BLaER1 treated with 17β-estradiol and CSF1 and Interleukin-3, amounts not matched to agents 10 nM and 100 nM (cell line): ENCODE results near the gene EIF5AL1.
"Not testable (repeated sequence)": the region's sequence is repeated elsewhere in the genome, so short reads cannot be mapped to it uniquely, and the experiment has no call there.

Experiments used
- H3K27ac ChIP-seq, 11 experiments: shearing (Covaris generic); formaldehyde crosslinking; 2 replicates each; pipeline ENCODE4 v1.8.1; 2022
- H3K27me3 ChIP-seq, 11 experiments: shearing (Covaris generic); formaldehyde crosslinking; 2 replicates each; pipeline ENCODE4 v1.8.1; 2022
- H3K36me3 ChIP-seq, 11 experiments: shearing (Covaris generic); formaldehyde crosslinking; 2 replicates each; pipeline ENCODE4 v1.8.1; 2022
- H3K4me1 ChIP-seq, 10 experiments: shearing (Covaris generic); formaldehyde crosslinking; 2 replicates each; pipeline ENCODE4 v1.8.1; 2022
- H3K4me2 ChIP-seq, 11 experiments: shearing (Covaris generic); formaldehyde crosslinking; 2 replicates each; pipeline ENCODE4 v1.8.1; 2022
- H3K4me3 ChIP-seq, 10 experiments: shearing (Covaris generic); formaldehyde crosslinking; 2 replicates each; pipeline ENCODE4 v1.8.1; 2022
- H3K9ac ChIP-seq, 11 experiments: shearing (Covaris generic); formaldehyde crosslinking; 2 replicates each; pipeline ENCODE4 v1.8.1; 2022
- H3K9me3 ChIP-seq, 11 experiments: shearing (Covaris generic); formaldehyde crosslinking; replicated peaks in 1 of 11; 2 replicates each; pipeline ENCODE4 v1.8.1; 2022
- H4K20me1 ChIP-seq, 11 experiments: shearing (Covaris generic); formaldehyde crosslinking; 2 replicates each; pipeline ENCODE4 v1.8.1; 2022
- Cebpa-rat ChIP-seq, 11 experiments: shearing (Covaris generic); IDR thresholded peaks; 2 replicates each; pipeline ENCODE4 v1.8.1; 2022

Gene EIF5AL1

DNA sequence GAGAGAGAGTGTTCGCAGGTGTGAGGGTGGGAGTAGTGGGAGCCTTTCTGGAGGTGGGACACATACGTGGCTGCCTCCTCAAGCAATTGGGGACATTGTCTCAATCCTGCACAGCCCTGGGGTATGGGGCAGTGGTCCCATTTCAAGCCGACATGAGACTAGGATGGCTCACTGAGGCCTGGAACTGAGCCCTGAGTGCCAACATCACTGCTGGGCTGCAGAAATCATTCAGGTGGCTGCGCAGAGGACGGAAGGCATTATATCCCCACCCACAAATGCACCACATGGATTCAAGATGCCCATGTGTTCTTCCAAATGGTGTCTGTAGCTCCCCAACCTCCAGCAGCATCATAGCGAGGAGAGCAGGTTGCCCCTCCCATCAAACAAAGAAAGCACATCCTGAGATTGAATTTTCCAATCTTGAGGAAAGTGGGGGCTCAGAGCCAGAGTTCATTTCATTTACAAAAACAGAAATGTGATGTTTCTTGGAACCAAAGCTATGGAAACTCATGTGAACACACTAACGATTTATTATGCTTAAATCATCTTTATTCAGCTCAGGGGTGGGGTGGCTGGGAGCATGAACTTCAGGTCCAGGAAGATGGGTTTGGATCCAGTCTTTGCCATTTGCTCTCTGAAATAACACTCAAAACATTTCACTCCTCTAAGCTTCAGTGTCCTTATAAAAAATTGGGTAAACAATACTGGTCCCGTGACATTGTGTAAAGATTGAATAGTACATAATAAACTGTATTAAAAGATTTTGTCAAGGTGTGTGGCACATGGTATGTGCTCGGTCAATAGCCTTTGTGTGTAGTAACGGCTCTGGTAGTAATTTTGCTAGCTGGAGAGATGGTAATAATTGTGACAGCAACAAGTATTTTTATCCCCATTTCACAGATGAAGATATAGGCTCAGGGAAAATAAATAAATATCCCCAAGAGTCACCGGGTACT is 43.3 kb downstream of the EIF5AL1 start:
- H3K4me2 ChIP-seq = no peak overlapping the region
- H3K9me3 ChIP-seq = no peaks in the 10 kb centered on the region
- H3K4me1 ChIP-seq = no peaks in the 10 kb centered on the region
- H3K9ac ChIP-seq = no peak overlapping the region
- no peak overlapping the region for H3K4me3 ChIP-seq
- no peak overlapping the region for H3K27ac ChIP-seq
- H3K36me3 ChIP-seq = no peaks in the 10 kb centered on the region
- no peaks in the 10 kb centered on the region for H3K27me3 ChIP-seq
- no peaks in the 10 kb centered on the region for H4K20me1 ChIP-seq
- no peak for TF ChIP-seq Cebpa-rat (IDR thresholded peaks at IDR 0.05)

DNA sequence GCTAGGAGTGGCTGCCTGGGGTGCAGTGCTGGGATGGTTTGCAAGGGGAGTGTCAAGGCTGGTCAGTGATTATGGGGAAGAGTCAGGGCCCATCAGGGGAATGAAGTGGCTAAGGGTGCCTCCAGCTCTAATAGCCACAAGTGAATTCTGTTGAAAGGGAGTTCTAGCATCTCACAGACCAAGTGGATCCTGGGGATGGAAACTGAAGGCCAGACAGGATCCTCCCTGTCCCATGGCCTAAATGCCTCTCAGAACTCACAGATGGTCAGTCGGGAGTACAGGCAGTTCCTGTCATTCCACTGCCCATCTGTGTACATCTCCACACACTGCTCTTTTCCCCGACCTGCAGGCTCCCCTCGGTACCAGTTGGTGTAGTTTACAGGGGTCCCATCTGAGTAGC is 44.6 kb downstream of the EIF5AL1 start:
- H3K36me3 ChIP-seq, H4K20me1 ChIP-seq, H3K9ac ChIP-seq, H3K27me3 ChIP-seq, H3K4me3 ChIP-seq, H3K4me1 ChIP-seq, H3K9me3 ChIP-seq, H3K27ac ChIP-seq, H3K4me2 ChIP-seq: not testable (repeated sequence)

DNA sequence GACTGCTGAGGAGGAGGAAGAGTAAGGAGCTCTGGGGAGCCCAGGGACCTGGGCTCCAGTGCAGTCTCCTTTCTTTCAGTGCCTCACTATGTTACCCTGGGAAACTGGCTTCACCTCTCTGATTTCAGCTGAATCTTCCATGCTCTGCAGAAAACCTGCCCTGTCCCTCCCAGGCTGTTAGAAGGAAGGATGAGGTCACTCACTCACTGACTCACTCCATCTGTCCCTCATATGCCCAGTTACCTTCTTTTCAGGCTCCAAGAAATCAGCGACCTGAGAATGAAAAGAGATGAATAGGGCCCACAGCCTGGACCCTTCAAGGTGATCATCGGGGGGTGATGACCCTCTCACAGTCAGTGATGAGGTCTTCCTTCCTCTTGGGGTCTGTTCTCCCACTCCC is 47.4 kb downstream of the EIF5AL1 start:
- no peak overlapping the region for H3K4me2 ChIP-seq
- no peaks in the 10 kb centered on the region for H3K9me3 ChIP-seq
- no peak overlapping the region for H3K27ac ChIP-seq
- no peaks in the 10 kb centered on the region for H3K27me3 ChIP-seq
- H3K4me1 ChIP-seq = peaks cover 8 to 14% (median 13%) of the 10 kb centered on the region in 10 experiments; a peak in 16 of 20 replicates
- no peak overlapping the region for H3K4me3 ChIP-seq
- H4K20me1 ChIP-seq = no peaks in the 10 kb centered on the region
- H3K36me3 ChIP-seq = no peaks in the 10 kb centered on the region
- no peak for TF ChIP-seq Cebpa-rat (IDR thresholded peaks at IDR 0.05)
- no peak overlapping the region for H3K9ac ChIP-seq

DNA sequence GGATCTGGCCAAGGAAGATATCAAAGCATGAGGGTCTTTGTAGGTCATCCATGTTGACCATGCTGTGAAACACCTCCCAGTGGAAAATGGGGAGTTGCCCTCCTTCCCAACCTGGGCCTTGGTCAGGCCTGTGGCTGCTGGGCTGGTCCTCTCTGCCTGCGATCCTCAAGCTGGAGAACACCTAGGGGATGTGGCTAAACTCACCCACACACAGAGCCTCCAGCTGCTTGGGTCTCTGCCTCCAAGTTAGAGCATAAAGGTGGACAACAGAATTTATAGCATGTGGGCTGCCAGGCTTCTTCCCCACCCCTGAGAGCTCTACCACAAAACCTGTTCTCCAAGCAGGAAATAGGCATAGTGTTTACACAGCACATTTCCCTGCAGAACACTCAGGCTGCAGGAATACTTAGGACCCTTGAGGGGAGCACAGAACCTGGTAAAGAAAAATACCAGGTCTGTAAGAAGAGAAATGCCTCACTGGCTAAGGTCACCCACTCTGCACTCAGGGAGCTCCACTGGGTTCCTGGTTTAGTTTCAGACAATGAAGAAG is 47.9 kb downstream of the EIF5AL1 start, which contains the start of gene SFTPA2:
TSS of gene SFTPA2 (minus strand) at position 248 of the 550 bp plus-strand sequence. CDS start 924 bp downstream, outside the sequence.
- no peak within 1 kb of the TSS for H3K4me3 ChIP-seq
- H3K9ac ChIP-seq = no peak within 1 kb of the TSS
- no peaks in the 10 kb centered on the region for H3K9me3 ChIP-seq
- H3K27ac ChIP-seq = no peak within 1 kb of the TSS
- no peak within 1 kb of the TSS for H3K4me2 ChIP-seq
- no peaks in the 10 kb centered on the region for H3K36me3 ChIP-seq
- TF ChIP-seq Cebpa-rat (IDR thresholded peaks at IDR 0.05) = no peak
- peaks cover 8 to 14% (median 13%) of the 10 kb centered on the region in 10 experiments; a peak in 16 of 20 replicates for H3K4me1 ChIP-seq
- no peaks in the 10 kb centered on the region for H3K27me3 ChIP-seq
- no peaks in the 10 kb centered on the region for H4K20me1 ChIP-seq

DNA sequence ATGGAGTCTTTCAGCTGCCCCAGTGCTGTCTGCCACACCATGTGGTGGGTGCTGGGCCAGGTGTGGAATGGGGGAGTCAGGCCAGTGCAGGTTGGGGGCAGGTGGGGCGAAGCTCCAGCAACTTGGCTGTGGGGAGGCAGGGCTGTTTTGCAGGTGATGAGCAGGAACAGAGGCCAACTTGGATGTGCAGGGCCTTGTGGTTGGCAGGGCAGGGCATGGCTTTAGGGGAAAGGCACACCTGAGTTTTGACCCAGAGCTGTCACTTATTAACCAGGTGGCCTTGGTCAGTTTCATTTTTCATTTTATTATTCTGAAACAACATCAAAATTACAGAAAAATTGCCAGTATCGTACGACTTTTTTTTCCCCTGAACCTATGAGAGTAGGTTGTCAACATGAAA is 48.9 kb downstream of the EIF5AL1 start:
- Histone ChIP-seq H3K4me2 (no peak overlapping the region), H3K27ac (no peak overlapping the region), H3K4me1 (peaks cover 8 to 14% (median 13%) of the 10 kb centered on the region in 10 experiments; a peak in 16 of 20 replicates), H3K27me3 (no peaks in the 10 kb centered on the region), H3K9me3 (no peaks in the 10 kb centered on the region), H3K4me3 (no peak overlapping the region), H4K20me1 (no peaks in the 10 kb centered on the region), H3K9ac (no peak overlapping the region), H3K36me3 (no peaks in the 10 kb centered on the region)
- no peak for TF ChIP-seq Cebpa-rat (IDR thresholded peaks at IDR 0.05)

DNA sequence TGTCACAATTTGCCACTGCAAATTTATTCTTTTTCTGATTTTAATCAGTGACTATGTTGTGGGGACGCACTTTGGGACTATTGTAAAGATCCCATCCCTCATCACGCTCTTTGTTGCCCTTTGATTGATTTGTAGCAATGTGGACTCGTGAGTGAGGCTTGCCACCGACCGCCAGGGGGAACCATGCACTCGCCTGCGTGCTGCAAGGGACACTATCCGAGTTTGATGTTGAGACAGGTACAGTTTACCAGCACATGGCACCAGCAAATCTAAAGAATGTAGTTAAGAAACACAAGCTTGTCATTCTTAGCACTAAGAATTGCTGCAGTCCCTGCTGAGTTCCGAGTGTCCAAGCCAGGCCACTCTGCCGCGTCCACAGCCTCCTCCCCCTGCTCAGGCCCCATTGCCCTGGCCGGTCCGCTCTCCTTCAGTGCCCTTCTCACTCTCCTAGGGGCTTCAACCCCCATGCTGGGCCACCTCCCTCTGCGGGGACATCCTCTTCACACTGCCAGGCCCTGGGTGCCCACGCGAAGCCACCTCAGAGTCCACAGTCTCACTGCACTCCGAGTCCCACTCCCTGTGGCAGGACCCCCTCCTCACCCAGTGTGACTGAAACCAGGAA is 49.9 kb downstream of the EIF5AL1 start:
- peaks cover 8 to 14% (median 13%) of the 10 kb centered on the region in 10 experiments; a peak in 16 of 20 replicates for H3K4me1 ChIP-seq
- no peaks in the 10 kb centered on the region for H3K27me3 ChIP-seq
- H3K9me3 ChIP-seq = no peaks in the 10 kb centered on the region
- TF ChIP-seq Cebpa-rat (IDR thresholded peaks at IDR 0.05) = no peak
- no peak overlapping the region for H3K9ac ChIP-seq
- peak overlapping the region in 9 of 11 experiments; percentile 0 to 49 (median 22); a peak in 13 of 22 replicates for H3K4me2 ChIP-seq
- no peak overlapping the region for H3K4me3 ChIP-seq
- H4K20me1 ChIP-seq = no peaks in the 10 kb centered on the region
- no peak overlapping the region for H3K27ac ChIP-seq
- no peaks in the 10 kb centered on the region for H3K36me3 ChIP-seq

DNA sequence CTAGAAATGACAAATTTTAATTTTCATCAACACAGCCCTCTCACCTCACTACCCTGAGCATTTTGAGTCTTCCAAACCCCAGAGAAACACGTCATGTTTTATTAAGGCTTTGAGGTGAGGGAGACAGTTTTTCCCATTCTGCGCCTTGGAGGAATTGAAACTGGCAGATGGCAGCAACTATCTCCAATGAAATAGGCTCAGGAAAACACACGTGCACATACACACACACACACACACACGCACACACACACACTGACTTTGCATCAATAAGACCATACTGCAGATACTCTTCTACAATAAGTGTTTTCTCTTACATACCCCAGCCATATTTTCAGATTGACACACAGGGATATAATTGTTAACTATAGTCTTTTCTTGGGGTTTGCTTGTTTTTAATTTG is 51.1 kb downstream of the EIF5AL1 start:
- no peaks in the 10 kb centered on the region for H3K9me3 ChIP-seq
- no peak for TF ChIP-seq Cebpa-rat (IDR thresholded peaks at IDR 0.05)
- H3K9ac ChIP-seq = no peak overlapping the region
- no peaks in the 10 kb centered on the region for H3K36me3 ChIP-seq
- H3K27me3 ChIP-seq = no peaks in the 10 kb centered on the region
- no peak overlapping the region for H3K27ac ChIP-seq
- H3K4me2 ChIP-seq = peak overlapping the region in 5 of 11 experiments; percentile 2 to 44 (median 19); a peak in 5 of 22 replicates
- H3K4me1 ChIP-seq = peaks cover 8 to 14% (median 13%) of the 10 kb centered on the region in 10 experiments; a peak in 16 of 20 replicates
- H4K20me1 ChIP-seq = no peaks in the 10 kb centered on the region
- no peak overlapping the region for H3K4me3 ChIP-seq
